Measurements from ENCODE around the gene PCK1.

- no peak for TF ChIP-seq POLR2AphosphoS5 (IDR thresholded peaks at IDR 0.05; ENCODE audit: borderline replicate concordance, low read depth, low read length)
- TF ChIP-seq EZH2 (IDR thresholded peaks at IDR 0.05), result no peak
Observed at GRCh38 chr20:57559289-57559634, 1.6 kb upstream of the PCK1 start.
